Mucosa of descending colon (tissue), 3 donors: ENCODE data around the gene RNF182. TPM values are rescaled to one million over a fixed set of nuclear protein-coding genes. Genes with fewer than 3 reads are reported as not detected.

ENCODE experiments used
- ATAC-seq: fragments of 200-7000 bp; cut with Tn5 transposase; one replicate; pipeline ENCODE4 v1.9.1; 2020; ENCODE audit warnings: mild to moderate bottlenecking, moderate library complexity
- DNase-seq, 3 donors: peaks; one replicate each; pipeline ENCODE4 v3.0.0-alpha.2; 2020
- H3K36me3 ChIP-seq: fragments of 200-600 bp; one replicate; pipeline ENCODE4 v1.8.0; 2021; ENCODE audit warnings: low read depth, mild to moderate bottlenecking
- H3K4me1 ChIP-seq: fragments of 200-600 bp; one replicate; pipeline ENCODE4 v1.8.0; 2021; ENCODE audit warnings: low read depth, mild to moderate bottlenecking
- H3K4me3 ChIP-seq: fragments of 200-600 bp; one replicate; pipeline ENCODE4 v1.8.0; 2021; ENCODE audit warnings: mild to moderate bottlenecking
- H3K9me3 ChIP-seq: fragments of 200-600 bp; one replicate; pipeline ENCODE4 v1.8.0; 2021; ENCODE audit warnings: mild to moderate bottlenecking
- CTCF ChIP-seq: fragments of 200-600 bp; IDR thresholded peaks from one replicate; pipeline ENCODE4 v1.8.0; 2022; ENCODE audit warnings: antibody characterized with exemption, mild to moderate bottlenecking
- intact Hi-C, 2 donors: fragments of 100-400 bp; cut with DNase I in 1 of 2; cut with micrococcal nuclease in 1 of 2; formaldehyde crosslinking; loops; one replicate each; pipeline versions ENCODE4 v1.11.0 to v1.11.1; 2022; cut with DNase I, micrococcal nuclease
- total RNA-seq, 3 donors: library from RNA; stranded (reverse); fragmentation: NEBNext Ultra II Directional in 2 of 3; extraction: Animal tissue kit (Norgen Biotek cat#: 25700) in 2 of 3; gene quantifications; one replicate each; pipeline versions ENCODE4 v1.2.1 to v1.2.4, GENCODE V29; 2021 to 2023
- donor health status: DM: no; HTN: no; CAD: no; lungs with moderate emphysema.
- donor health status: DM: no; HTN: no; CAD: no.
- donor health status: DM: no; HTN: yes; CAD: no.

RNF182 gene
- total RNA-seq, 3 donors from 2014 or later: 0.09 to 0.25 TPM; not detected in 1

- intact Hi-C loops: no loop called here
- no peak for DNase-seq
- Histone ChIP-seq H3K9me3 (no peaks in the 10 kb centered on the region), H3K4me3 (no peak overlapping the region), H3K4me1 (no peaks in the 10 kb centered on the region), H3K36me3 (no peaks in the 10 kb centered on the region)
- no peak for TF ChIP-seq CTCF
- no peak for ATAC-seq
Observed at GRCh38 chr6:13911337-13911736, 13.4 kb upstream of the RNF182 start.

DNA sequence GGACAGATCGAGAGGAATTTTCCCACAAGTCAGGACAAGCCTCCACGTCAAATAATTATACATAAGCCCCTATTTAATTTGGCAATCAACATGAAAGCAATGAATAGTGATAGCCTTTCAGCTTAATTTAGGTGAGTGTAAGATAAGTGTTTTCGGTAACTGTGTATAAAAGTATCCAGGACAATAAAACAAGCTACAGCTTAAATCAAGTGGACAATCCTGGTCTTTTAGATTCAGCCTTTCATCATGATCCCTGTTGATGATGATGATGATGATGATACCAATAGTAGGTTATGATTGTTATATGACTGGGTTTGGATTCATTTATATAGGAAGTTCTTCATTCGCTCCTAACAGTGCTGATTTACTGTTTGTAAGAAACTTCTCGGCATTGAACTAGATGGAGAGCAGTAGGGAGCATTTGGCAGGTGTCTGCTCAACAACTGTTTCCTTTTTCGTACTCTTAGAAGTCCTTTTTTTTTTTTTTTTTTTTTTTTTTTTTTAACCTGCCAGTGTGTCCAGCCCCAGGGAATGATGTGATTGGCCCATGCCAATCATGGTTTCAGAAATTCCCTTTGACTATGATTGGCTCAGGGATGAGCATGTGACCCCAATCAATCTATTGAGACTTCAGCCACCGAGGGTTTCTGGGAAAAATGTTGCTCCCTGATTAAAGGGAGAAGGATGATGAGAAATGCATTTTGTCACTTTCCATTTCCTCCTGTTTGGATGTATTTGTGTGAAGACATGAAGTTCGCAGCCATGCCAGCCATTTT is 11.3 kb upstream of the RNF182 start:
- Histone ChIP-seq H3K4me1 (no peaks in the 10 kb centered on the region), H3K4me3 (no peak overlapping the region), H3K9me3 (no peaks in the 10 kb centered on the region), H3K36me3 (no peaks in the 10 kb centered on the region)
- ATAC-seq (no peak), DNase-seq (no peak)
- intact Hi-C loops: no loop called here
- no peak for TF ChIP-seq CTCF

- DNase-seq (no peak), ATAC-seq (no peak)
- Histone ChIP-seq H3K9me3 (no peaks in the 10 kb centered on the region), H3K36me3 (no peaks in the 10 kb centered on the region), H3K4me3 (no peak overlapping the region), H3K4me1 (no peaks in the 10 kb centered on the region)
- intact Hi-C loops: no loop called here
- no peak for TF ChIP-seq CTCF
Observed at GRCh38 chr6:13914351-13914750, 10.4 kb upstream of the RNF182 start.

- ATAC-seq: no peak
- no peak for DNase-seq
- Histone ChIP-seq H3K36me3 (no peaks in the 10 kb centered on the region), H3K4me3 (no peak overlapping the region), H3K4me1 (no peaks in the 10 kb centered on the region), H3K9me3 (no peaks in the 10 kb centered on the region)
- no peak for TF ChIP-seq CTCF
- intact Hi-C loops: no loop called here
Observed at GRCh38 chr6:13915561-13916229, 9.1 kb upstream of the RNF182 start.

DNA sequence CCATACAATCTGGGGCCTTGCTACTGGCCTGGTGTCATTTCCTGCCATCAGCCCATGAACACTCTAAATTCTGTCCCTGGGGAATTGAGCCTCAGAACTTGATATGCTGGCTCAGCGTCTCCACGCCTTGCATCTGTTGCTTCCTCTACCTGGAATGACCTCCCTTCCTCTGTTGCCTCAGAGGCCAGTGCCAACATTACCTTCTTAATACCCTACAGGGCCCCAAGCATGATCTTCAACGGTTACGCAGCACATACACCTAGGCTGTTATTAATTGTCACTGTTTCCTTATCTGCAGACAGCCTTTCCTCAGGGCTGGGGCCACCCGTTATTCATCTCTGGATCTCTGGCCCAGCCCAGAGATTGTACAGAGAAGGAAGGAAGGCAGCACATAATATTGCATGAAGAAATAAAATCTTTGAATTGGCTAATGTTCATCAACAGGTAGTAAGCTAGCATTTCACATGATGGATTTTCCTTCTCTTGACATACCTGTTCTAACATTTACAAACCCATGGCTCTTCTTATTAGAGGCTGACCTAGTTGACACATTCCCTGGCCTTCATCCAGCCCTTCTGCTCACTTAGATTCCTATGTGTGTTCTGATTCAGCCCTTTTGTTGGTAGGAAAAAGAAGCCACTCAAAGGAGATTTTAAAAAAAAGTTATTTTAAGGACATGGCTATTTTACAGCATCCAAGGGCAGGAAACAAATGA is 8.4 kb upstream of the RNF182 start:
- ATAC-seq (no peak), DNase-seq (no peak)
- no peak overlapping the region for H3K4me3 ChIP-seq
- intact Hi-C loops: no loop called here
- no peak for TF ChIP-seq CTCF
- H3K4me1 ChIP-seq: no peaks in the 10 kb centered on the region
- no peaks in the 10 kb centered on the region for H3K36me3 ChIP-seq
- H3K9me3 ChIP-seq: no peaks in the 10 kb centered on the region
